Activated CD4-positive, alpha-beta T cell treated with anti-CD3 and anti-CD28 coated beads, Interleukin-2, amount 50 U/mL, for 48 hours (primary cell): ENCODE measurements around the gene RCAN3.
"Not testable (repeated sequence)": the region's sequence is repeated elsewhere in the genome, so short reads cannot be mapped to it uniquely, and the experiment has no call there.

Experiments
- DNase-seq, 2 experiments: peaks; one replicate each; pipeline ENCODE4 v3.0.0-alpha.2; 2020

Gene RCAN3

DNA sequence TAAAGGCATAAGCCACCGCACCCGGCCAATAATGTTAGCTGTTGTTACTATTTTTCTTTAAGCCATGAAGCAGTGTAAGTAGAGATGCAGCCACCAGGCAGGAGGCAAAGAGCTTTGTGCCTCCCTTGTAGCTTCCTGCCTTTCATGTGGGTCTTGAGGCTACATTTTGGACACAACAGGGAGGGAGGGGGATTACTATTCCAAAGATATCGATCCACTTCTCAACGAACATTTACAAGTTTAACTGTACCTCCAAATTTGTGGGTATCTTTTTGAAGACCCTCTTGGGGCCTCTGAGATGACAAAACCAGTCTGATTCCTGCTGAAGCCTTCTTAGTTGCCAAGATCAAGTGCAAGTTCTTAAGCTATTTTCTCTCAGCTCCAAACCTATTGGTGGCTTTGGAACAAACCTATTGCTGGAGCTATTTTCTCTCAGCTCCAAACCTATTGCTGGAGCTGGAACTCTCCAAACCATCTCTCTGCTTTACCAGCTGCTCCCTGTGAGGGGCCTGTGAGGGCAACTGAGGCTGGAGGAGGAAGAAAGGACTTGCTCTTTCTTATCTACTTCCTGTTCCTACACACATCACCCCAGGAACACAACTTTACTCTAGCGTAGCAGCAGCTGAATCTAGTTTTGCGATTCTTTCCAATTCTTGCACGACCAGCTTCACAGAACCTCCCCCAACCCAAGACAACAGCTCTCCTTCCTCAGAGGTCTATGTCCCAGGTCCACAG, 16.1 kb upstream of the RCAN3 start:
- no peak for DNase-seq

DNA sequence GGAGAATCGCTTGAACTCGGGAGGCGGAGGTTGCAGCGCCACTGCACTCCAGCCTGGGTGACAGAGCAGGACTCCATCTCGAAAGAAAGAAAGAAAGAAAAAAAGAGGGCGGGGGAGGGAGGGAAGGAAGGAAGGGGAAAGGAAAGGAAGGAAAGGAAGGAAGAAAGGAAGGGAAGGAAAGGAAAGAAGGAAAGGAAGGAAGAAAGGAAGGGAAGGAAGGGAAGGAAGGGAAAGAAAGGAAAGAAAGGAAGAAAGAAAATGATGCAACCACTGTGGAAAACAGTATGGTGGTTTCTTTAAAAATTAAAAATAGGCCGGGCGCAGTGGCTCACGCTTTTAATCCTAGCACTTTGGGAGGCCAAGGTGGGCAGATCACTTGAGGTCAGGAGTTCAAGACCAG, 15.2 kb upstream of the RCAN3 start:
- DNase-seq = no peak

DNA sequence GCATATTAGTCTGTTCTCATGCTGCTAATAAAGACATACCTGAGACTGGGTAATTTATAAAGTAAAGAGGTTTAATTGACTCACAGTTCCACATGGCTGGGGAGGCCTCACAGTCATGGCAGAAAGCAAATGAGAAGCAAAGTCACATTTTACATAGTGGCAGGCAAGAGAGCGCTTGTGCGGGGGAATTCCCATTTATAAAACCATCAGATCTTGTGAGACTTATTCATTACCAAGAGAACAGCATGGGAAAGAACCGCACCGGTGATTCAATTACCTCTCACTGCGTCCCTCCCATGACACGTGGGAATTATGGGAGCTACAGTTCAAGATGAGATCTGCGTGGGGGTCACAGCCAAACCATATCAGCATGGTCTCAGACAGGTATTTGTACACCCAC, 14.5 kb upstream of the RCAN3 start:
- peak; percentile 65 to 77 for DNase-seq

DNA sequence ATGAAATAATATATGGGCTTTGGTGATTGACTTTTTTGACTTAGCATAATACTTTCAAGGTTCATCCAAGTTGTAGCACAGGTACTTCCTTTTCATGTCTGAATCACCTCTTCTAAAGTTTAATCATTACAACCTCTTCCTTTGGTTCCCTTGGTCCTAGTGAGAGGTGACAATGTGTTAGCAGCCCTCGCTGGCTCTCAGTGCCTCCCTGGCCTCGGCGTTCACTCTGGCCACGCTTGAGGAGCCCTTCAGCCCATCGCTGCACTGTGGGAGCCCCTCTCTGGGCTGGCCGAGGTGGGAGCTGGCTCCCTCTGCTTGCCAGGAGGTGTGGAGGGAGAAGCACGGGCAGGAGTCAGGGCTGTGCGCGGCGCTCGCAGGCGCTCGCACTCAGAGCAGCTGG, 13.0 kb upstream of the RCAN3 start:
- no peak for DNase-seq

DNA sequence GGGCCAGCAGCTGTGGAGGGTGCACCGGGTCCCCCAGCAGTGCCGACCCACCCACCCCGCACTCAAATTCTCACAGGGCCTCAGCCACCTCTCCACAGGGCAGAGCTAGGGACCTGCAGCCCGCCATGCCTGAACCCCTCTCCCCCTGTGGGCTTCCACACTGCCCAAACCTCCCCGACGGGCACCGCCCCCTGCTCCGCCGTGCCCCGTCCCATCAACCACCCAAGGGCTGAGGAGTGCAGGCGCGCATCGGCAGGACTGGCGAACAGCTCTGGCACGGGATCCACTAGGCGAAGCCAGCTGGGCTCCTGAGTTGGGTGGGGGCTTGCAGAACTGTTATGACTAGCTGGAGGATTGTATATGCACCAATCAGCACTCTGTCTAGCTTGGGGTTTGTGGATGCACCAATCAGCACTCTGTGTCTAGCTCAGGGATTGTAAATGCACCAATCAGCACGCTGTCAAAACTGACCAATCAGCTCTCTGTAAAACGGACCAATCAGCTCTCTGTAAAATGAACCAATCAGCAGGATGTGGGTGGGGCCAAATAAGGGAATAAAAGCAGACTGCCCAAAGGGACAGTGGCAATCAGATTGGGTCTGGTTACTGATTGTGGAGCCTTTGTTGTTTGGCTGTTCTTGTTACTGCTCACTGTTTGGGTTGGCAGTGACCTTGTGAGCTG, 12.4 kb upstream of the RCAN3 start:
- DNase-seq = no peak

DNA sequence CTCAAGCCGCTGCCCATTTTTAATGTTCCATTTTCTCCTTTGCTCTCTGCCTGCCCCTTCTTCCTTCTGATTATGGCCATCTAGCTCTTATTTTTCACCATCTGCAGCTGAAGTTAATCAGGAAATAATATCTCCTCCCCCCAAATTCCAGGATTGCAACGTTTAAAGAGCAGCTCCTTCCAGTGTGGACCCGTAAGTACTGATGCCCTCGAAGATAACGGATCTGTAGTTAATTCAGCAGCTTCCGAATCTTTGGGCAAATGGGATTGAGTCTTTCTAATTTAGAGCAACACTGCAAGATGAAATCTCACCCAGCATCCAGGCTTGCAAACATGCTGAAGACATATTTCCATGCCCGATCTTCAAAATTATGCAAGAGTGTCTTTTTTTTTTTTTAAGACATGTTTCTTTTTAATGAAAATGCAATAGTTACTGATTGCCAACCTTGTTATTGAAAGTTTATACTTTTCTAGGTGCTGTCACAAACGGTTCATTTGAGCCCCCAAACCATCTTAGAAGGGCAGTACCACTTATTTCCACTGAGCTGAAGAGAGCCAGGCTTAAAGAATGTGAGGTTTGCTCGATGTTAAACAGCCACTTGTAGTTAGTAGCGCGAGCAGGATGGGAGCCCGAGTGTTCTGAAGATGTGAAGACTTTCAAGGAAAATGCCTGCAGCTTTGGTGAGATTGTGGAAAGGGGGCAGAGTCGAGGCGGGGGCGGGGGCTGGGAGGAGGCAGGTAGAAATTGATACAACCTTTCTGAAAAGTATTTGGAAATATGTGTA, 10.9 kb upstream of the RCAN3 start:
- no peak for DNase-seq

DNA sequence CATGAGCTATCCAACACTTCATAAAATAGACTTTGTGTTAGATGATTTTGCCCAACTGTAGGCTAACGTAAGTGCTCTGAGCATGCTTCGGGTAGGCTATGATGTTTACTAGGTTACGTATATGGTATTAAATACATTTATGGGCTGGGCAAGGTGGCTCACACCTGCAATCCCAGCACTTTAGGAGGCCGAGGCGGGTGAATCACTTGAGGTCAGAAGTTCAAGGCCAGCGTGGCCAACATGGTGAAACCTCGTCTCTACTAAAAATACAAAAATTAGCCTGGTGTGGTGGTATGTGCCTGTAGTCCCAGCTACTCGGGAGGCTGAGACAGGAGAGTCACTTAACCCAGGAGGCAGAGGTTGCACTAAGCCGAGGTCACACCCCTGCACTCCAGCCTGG, 9.7 kb upstream of the RCAN3 start:
- DNase-seq = not testable (repeated sequence)

DNA sequence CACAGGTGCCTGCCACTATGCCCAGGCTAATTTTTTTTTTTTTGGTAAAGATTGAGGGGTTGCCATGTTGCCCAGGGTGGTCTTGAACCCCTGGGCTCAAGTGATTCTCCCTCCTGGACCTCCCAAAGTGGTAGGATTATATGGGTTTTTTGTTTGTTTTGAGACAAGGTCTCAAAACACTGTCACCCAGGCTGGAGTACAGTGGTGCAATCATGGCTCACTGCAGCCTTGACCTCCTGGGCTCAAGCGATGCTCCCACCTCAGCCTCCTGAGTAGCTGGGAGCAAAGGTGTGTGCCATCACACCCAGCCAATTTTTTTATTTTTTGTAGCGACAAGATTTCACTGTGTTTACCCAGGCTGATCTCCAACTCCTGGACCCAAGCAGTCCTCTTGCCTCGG, 8.9 kb upstream of the RCAN3 start:
- DNase-seq = no peak

DNA sequence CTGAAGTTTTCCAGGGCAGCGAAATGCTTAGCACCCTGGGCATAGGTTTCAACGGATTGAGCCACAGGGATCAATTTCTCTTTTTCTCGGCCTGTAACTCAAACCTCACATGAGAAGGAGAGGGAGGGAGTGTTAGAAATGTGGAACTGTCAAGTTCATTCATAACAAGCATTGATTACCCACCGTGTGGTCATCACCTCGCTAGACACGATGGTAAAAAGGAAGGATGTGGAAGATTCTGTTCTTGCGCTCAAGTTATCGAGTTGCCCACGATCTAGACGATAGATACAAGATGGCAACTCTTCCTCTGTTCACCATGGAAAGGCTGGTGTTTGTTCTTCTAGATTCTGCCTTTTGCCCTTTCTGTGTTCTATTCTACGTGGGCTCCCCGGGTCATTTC, 4.0 kb upstream of the RCAN3 start:
- DNase-seq = no peak

DNA sequence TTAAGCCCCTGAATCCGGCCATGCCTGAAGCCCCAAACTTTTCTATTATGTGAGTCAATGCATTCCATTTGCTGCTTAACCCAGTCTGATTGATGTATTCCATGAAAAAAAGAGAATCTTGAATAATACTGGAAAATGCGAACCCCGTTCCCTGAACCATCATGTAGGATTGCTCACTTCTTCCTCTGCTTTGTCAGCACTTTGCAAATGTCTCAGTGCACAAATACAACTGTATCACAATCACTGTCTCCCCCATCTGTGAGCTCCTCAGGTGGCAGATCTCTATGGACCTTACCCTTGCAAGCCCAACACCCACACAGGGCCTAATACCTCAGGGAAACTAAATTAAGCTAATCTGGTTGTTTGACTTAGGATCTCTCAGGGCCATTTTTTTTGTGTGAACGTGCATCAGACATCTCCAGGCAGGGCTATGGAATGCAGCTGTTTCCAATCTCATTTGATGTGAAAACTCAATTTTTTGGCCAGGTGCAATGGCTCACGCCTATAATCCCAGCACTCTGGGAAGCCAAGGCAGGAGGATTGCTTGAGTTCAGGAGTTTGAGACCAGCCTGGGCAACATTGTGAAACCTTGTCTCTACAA, 2.1 kb upstream of the RCAN3 start:
- DNase-seq = no peak

DNA sequence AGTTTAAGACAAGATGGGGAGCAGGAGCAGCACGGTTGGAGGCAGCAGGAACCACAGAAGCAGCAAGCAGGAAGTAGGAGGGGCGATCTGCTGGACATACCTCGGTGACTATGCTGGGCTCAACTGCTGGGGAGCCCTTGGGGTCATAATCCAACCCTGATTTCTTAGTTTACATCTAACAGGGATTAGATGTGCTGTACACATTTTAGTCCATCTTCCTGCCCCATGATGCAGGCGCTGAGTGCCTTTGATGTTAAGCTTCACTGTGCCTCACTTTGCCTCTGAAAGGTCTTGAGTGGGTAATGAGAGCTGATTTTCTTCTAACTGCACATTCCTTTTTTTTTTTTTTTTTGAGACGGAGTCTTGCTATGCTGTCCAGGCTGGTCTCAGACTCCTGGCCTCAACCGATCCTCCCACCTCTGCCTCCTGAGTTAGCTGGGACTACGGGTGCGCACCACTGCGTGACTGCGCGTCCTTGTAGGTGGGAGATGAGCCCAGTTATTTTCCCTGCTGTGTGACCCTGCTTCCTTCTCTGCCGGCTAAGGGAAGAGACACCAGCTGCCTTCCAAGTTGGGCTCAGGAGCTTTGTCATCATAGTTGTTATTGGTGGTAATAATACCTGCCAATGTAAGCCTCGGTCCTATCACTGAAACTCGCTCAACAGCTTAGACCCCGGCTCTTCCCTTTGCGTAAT, 1.1 kb upstream of the RCAN3 start:
- peak; percentile 49 to 61 for DNase-seq

DNA sequence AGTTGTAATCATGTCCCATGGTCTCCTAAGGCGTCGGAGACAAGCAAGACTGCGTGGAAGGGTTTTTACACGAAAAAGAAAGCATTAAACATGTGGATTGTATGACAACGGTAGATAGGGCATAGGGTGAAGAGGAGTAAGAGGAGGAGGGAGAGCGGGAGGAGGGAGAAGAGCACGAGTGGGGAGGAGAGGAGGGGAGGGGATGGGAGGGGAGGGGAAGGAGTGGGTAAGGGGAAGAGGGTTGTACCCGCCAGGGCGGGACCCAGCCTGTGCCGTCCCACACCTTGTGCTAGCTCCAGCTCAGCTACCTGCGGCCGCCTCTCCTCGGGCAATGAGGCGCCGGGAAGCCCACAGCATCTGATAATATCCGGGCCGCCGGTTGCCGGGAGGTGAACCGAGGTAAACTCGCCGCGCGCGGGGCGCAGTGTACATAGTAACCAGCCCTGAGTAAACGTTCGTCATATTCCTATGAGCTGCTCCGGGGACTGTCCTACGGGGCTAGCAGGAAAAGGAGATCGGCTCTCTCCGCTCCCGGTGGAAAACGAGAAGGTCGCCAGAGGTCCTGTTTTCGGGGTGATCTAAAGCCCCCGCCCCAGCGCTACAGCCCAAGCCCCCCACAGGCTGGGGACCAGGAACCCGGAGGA, 449 bp upstream of the RCAN3 start:
- DNase-seq = peak; percentile 75 to 81

DNA sequence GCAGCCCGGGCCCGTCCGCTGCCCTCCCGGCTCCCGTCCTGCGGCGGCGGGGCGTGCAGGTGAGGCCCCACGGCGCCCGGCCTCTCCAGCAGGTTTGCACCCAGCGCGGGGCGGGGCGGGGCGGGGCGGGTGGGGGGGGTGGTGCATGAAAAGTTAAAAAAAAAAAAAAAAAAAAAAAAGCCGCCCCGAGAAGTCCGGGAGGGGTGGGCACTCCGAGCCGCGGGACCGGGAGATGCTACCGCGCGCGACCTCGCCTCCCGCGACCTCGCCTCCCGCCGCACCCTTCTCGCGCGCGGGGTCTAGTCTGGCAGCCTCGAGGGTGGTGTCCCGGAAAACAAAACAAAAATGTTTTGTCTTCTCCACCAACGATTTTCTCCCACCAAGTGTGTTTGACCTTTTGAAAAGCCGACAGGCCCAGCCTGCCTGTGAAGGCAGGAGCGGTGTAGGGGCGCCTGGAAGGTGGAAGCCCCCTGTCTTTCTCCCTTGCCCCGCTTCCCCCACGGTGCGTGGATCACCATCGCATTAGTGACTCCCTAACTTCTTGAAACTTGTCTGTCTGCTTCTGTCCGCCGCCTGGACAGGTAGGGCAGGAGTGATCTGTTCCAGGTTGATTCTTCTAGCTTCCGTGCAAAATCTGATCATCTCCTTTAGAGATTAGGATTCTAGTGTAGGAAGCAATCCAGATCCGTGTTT, 569 bp downstream of the RCAN3 start:
- peak in 1 of 2 experiments; percentile 40 for DNase-seq

DNA sequence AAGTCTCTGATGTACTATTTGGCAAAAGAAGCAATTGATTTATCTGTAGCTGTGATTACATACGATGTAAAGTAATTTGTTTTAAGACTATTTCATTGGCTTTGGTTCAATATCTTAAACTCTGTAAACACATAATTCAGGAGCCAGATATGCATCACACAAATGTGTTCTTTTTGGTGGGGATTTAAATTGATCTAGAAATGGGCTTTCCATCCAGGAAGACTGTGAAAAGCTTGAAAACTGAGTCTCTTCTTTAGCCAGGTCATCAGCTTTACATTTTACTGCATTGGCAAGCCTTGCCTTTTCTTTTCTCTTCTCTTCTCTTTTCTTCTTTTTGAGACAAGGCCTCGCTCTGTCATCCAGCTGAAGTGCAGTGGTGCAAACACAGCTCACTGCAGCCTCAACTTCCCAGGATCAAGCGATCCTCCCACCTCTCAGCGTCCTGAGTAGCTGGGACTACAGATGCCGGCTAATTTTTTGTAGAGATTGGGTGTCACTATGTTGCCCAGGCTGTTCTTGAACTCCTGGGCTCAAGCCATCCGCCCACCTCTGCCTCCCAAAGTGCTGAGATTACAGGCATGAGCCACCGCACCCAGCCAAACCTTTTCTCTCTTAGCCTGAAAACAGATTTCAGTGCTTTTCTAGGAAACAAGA, 1.4 kb downstream of the RCAN3 start:
- DNase-seq = peak in 1 of 2 experiments; percentile 62

DNA sequence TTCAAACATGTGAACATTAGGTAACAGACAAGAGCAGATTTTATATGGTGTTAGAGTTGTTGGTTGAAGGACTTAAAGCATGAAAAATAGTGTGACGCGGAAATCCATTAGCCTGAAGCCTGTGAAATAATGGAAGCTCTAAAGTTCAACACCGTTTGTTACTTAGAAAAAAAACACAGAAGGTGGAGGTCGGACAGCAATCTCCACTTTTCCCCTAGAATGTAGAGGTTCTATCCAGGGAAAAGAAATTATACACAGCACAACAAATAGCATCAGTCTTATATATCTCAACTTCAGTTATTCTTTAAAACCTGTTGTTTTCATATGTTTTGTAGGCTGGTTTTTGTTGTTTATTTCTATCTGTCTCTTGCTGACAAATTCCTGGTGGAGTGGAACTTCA, 1.9 kb downstream of the RCAN3 start:
- no peak for DNase-seq

DNA sequence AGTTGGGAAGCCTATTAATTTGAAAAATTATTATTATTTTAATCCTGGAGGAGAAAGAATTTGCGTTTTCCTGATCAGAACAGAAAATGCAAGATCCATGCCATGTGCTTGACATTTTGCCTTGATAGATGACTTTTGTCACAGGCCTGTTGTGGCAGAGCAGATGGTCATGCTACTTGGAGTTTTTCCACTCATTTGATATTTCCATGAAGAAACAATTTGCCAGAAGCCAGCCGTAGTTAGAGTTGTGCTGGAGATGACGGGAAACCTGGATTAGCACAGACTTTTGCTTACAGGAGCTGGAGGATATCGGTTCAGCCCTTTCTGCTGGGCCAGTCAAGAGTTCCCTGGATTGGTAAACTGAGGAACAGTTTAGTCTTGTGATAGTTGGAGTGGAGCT, 3.2 kb downstream of the RCAN3 start:
- DNase-seq = no peak

DNA sequence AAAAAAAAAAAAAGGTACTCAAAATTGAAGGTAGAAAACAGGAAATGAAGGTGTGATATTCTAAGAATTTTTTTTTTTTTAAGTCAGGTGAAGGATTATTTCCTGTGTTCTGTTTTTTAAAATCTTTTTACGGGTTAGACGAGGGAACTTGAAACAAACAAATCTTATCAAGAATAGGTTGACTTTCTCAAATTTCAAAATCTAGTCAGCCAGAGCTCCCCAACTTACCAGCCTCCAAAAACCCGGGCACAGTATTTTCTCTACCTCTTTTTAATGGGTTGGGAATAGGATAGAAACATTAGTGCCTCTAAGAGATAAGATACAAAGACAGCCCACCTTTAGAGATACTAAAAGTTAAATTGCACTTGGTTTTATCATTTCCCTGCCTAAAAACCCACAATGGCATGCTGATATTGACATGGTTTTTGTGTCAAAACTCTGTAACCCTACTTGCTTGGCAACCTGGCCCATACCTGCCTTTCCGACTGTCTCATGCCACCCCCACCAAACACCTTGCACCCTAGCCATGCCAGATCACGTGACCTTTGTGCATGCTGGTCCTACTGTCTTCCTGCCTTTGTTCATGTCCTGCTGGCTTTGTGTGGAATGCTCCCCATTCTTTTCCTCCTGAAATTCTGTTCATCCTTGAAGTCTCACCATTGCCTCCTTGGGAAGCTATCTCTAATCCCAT, 4.2 kb downstream of the RCAN3 start:
- DNase-seq = no peak

DNA sequence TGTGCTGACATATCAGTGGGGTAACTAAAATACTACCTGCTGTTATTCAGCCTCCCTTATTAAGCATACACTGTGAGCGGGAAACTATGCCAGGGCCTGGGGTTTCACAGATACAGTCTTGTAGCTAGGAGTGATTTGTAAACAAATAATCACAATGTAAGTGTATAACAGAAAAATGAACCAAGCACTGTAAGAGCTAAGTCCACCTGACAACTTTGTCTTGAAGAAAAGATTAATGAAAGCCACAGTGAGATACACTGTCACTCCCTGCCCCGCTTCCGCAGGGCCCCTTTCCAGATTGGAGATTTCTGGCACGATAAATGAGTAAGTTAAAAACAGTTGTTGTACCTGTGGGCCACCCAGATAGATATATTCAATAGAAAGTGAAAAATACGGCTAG, 4.8 kb downstream of the RCAN3 start:
- DNase-seq = no peak

DNA sequence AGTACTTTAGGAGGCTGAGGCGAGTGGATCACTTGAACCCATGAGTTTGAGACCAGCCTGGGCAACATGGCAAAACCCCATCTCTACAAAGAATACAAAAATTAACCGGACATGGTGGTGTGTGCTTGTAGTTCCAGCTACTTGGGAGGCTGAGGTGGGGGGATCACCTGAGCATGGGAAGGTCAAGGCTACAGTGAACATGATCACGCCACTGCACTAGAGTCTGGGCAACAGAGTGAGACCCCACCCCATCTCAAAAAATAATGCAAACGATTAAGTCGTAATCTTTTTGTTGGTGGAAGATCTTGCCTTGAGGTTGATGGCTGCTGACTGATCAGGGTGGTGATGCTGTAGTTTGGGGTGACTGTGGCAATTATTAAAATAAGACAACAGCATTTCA, 6.3 kb downstream of the RCAN3 start:
- no peak for DNase-seq

DNA sequence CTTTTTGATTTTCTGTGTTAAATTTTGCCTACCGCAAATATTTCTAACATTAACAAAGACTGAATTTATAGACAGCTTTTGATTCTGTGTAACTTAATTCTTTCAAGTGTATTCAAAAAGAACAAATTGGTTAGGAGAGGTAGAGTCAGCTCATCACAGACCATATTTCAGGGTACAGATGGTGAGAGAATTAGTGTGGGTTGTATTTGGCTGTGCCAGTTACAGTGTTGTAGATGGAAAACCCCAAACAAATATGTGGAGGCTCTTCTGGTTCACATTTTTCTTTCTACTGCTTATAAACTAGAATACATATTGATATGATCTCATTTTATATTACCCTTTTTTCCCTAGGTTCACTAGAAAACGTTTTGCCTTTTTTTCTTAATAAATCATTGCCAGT, 11.1 kb downstream of the RCAN3 start:
- no peak for DNase-seq

DNA sequence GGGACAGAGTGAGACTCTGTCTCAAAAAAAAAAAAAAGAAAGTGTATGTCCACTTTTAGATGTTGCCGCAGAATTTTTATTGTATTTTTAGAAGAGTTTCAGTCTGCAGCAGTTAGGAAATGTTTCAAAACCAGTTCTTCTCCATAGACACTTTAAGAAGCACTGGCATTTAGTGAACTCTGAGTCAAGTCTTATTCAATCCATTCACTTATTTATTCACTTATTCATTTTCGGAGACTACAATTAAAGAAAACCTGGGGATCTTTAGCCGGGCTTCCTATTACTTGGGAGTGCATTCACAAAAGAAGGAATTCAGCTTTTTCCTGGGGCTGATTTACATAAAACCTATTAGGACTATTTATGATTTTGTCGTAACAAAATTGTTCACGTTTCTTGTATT, 12.3 kb downstream of the RCAN3 start:
- DNase-seq = no peak
